ENCODE data around the gene MMS19.
"Not testable (repeated sequence)": the region's sequence is repeated elsewhere in the genome, so short reads cannot be mapped to it uniquely, and the experiment has no call there.

DNA sequence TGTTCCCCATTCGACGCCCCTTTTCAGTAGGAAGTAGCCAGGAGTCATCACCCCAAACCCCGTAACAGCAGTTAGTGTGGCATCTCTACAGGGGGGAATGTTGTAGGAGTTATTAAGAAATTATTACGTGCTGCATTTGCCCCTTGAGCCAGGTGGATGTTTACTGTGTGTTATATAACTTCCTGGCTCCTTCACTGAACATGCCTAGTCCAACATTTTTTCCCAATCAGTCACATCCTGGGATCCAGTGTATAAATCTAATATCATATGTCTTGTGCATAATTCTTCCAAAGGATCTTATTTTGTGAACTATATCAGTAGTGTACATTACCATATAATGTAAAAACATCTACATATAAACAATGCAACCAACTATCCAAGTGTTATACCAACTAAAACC, 18.8 kb downstream of the MMS19 start:
- TF ChIP-seq, protein P1, sequence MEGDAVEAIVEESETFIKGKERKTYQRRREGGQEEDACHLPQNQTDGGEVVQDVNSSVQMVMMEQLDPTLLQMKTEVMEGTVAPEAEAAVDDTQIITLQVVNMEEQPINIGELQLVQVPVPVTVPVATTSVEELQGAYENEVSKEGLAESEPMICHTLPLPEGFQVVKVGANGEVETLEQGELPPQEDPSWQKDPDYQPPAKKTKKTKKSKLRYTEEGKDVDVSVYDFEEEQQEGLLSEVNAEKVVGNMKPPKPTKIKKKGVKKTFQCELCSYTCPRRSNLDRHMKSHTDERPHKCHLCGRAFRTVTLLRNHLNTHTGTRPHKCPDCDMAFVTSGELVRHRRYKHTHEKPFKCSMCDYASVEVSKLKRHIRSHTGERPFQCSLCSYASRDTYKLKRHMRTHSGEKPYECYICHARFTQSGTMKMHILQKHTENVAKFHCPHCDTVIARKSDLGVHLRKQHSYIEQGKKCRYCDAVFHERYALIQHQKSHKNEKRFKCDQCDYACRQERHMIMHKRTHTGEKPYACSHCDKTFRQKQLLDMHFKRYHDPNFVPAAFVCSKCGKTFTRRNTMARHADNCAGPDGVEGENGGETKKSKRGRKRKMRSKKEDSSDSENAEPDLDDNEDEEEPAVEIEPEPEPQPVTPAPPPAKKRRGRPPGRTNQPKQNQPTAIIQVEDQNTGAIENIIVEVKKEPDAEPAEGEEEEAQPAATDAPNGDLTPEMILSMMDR (IDR thresholded peaks at IDR 0.05; ENCODE audit: borderline replicate concordance, extremely low read depth, low read length, poor library complexity, severe bottlenecking): not testable (repeated sequence)
- TF ChIP-seq EZH2 (IDR thresholded peaks at IDR 0.05; ENCODE audit: borderline replicate concordance, low read depth, low read length, severe bottlenecking): not testable (repeated sequence)

Data from DND-41 (cell line).